Measurements from ENCODE around the gene MAN2B1.
"Not testable (repeated sequence)": the region's sequence is repeated elsewhere in the genome, so short reads cannot be mapped to it uniquely, and the experiment has no call there.

Gene MAN2B1

GRCh38 chr19:12666265-12667048 lies at the start of gene MAN2B1, which contains the start of gene WDR83:
Gene MAN2B1, minus strand, starts transcription at chr19:12666742. Its CDS starts 41 bp downstream, at chr19:12666701.
Gene WDR83, plus strand, starts transcription at chr19:12666807. Its CDS starts 2,984 bp downstream, at chr19:12669791.
- FAIRE-seq = no peak

GRCh38 chr19:12715929-12716328 lies 49.4 kb upstream of the MAN2B1 start:
- FAIRE-seq = no peak

DNA sequence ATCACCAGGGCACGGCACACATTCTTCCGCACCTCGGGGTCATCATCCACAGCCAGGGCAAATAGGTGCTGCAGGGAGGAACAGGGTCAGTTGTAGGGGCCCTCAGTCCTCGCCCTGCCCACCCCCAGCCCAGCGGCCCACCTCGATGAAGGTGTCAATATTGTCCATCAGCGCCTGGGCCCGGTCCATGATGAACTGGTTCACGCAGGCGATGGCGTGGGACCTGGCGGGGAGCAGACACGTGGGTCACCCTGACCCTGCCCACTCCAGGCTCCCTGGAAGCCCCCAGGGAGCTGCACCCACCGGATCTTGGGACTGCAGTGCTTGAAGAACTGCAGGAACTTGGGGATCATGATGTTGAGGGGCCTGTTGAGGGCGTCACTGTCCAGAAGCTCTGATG lies 48.6 kb upstream of the MAN2B1 start:
- no peak for FAIRE-seq

- not testable (repeated sequence) for FAIRE-seq
Observed at GRCh38 chr19:12713304-12713703, 46.8 kb upstream of the MAN2B1 start.

GRCh38 chr19:12712077-12712476 lies 45.5 kb upstream of the MAN2B1 start:
- not testable (repeated sequence) for FAIRE-seq

DNA sequence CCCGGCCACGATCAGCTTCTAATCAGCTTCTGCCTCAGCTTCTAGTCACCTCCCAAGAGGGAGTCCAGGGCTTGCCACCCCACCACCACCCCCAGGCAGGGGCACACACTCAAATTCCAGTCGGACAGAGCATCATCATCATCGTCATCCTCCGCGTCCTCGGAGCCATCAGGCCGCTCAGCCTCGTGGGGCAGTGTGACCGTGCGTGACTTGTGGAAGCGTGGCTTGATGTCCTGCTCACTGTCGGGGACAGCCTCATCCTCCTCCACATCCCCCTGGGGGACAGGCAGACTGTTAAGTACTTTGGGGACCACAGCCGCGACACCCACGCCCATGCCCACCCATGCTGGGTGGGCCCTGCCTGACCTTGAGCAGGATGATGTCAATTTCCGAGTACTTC lies 44.6 kb upstream of the MAN2B1 start:
- FAIRE-seq = no peak

DNA sequence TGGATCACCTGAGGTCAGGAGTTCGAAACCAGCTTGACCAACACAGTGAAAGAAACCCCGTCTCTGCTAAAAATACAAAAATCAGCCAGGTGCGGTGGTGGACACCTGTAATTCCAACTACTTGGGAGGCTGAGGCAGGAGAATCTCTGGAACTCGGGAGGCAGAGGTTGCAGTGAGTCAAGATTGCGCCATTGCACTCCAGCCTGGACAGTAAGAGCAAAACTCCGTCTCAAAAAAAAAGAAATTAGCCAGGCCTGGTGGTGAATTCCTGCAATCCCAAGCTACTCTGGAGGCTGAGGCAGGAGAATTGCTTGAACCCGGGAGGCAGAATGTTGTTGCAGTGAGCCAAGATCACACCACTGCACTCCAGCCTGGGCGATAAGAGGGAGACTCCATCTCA lies 42.1 kb upstream of the MAN2B1 start:
- FAIRE-seq = no peak

GRCh38 chr19:12706332-12706718 lies 39.8 kb upstream of the MAN2B1 start:
- no peak for FAIRE-seq

DNA sequence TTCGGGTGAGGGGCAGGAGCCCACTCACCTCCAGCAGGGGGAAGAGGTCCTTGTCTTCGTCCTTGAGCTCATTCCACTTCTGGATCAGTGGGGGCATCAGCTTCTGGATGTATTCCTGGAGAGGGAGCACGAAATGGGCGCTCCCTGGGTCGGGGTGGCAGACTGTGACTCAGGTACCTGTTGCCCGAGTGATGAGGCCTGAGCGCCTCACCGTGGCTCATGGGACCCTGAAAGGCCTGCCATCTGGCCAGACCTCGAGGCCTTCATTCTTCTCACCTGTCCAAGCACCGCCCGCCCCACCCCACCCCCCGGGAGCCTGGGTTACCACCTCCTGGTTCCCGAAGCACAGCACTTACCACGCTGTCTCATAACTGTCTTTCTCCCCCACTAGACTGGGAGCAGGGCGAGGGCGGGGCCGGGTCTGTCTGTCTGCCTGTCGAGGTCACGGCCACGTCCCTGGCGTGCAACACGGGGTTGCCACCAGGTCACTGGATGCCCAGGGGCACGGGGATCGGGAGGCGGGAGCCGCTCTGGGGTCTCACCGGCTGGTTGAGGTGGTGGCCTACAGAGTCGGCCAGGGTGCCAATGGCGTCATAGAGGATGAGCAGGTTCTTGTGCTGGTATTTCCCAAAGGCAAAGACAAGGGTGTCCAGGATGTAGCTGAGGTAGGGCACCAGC lies 39.3 kb upstream of the MAN2B1 start:
- no peak for FAIRE-seq

DNA sequence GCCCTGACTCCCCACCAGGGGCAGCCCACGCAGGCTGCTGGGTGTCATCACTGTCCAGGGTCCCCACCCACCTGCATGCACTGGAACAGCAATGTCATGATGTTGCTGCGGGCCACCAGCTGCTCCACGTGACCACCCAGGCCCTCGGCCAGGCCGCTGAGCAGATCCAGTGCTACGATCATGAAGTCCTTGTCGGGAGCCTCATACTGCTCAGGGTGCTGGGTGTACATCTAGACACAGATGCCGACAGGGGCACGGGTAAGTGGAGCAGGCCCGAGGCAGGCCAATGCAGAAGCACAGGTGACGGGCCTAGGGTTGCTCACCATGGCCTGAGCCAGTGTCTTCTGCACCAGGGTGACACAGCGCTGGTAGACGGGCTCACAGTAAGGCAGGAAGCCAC lies 38.6 kb upstream of the MAN2B1 start:
- FAIRE-seq = no peak

DNA sequence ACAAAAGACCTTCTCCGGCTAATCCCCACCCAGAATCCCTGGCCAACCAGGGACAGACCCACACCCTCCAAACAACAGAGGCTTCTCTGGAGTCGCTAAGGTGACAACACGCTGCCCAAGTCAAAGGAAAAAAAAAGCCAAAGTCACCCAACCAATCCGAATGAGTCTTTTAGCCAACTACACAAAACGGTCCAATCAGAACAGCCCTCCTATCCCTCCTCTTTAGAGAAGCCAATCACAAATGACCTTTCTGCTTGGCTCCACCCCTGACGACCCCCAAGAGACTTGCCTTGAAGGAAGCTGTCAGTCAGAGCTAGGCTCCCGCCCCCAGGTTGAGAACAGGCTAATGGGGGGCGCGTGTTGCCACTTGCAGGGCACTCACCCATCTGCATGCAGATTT lies 36.5 kb upstream of the MAN2B1 start:
- FAIRE-seq = peak; percentile 3

DNA sequence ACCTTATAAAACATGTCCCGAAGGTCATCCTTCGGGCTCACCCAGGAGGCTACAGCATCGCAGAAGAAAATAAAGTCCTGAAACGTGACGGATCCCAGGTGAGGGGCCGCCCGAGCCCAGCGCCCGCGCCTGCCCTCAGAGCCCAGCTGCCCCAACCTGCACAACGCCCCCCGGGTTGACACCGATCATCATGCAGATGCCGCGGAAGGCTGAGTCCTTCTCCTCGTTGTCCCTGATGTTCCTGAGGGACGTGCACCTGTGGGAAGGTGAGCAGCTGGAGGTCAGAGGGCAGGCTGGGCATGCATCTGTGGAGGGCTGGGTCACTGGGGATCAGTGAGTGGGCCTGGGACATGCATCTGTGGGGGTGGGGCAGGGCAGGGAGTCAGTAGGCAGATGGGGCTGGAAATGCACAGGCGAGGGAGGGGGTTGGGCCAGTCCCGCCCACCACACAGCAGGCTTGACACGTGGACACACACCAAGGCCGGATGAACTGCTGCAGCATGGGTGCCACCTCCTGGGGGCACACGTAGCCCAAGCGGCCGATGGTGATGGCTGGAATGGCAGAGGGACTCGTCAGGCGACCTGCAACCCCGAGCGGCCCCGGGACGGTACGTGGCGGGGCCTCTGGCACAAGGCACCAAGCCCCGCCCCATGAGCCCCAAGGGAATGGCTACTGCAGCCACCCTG lies 35.2 kb upstream of the MAN2B1 start:
- no peak for FAIRE-seq

DNA sequence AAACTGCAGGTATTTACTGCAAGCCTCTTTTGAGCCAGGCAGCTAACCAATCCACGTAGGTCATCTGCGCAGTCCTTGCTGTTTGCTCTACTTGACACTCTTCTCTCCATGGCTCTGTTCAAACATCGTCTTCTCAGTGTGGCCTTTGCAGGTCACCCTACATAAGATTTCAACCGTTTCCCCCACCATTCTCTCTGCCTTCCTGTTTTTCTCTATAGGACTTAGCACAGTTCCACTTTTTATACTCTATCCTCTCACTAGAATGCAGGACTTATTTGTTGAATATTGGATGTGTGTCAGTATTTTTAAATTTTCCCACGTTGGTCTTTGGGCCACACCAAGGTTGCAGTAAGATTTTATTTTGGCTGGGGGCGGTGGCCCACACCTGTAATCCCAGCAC lies 31.6 kb upstream of the MAN2B1 start:
- no peak for FAIRE-seq

DNA sequence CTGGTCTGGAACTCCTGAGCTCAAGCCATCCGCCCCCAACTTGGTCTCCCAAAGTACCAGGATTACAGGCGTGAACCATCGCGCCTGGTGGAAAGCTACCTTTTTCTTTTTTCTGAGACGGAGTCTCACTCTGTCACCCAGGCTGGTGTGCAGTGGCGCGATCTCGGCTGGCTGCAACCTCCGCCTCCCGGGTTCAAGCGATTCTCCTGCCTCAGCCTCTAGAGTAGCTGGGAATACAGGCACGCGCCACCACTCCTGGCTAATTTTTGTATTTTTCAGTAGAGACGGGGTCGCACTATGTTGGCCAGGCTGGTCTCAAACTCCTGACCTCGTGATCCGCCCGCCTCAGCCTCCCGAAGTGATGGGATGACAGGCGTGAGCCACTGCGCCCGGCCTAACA lies 30.9 kb upstream of the MAN2B1 start:
- not testable (repeated sequence) for FAIRE-seq

DNA sequence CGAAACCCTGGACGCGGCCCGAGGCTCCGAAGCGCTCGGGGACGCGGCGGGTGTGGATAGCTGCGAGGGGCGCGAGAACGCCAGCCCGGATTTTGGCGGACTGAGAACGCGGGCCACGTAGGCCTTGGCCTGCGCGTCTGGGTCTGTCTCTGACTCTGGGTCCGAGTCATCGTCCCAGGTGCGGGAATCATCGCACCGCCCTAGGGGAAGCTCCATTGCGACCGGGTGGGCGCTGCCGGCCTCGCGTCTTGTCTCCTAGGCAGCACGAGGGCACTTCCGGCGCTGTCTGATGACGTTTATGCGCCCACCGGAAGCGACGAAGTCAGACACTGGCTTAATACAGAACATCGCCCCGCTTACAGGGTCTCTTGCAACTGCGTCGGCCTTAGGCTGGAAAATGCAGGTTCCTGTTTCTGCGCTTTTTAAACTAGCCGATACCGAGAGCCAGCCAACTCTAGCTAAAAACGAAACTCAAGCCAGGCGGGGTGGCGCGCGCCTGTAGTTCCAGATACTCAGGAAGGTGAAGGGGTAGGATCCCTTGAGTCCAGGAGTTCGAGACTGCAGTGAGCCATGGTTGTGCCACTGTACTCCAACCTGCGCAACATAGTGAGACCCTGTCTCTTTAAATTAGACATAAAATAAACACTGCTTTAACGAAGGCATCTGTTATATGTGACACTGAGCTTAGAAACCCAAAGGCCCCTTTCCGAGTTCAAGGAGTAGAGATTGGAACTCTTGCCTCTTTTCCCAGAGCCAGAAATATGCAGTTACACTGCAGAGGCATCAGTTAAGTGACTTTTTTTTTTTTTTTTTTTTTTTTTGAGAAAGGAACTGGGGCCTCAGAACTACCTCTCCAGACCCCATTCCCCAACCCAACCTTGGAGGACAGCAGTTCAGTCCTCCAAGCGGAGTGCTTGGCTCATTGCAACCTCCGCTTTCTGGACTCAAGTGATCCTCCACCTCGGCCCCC lies 30.1 kb upstream of the MAN2B1 start, which contains the start of gene FBXW9:
Gene FBXW9, minus strand, starts transcription at position 266 of the 970 bp plus-strand sequence. Its CDS starts 50 bp downstream, at position 216.
- no peak for FAIRE-seq

DNA sequence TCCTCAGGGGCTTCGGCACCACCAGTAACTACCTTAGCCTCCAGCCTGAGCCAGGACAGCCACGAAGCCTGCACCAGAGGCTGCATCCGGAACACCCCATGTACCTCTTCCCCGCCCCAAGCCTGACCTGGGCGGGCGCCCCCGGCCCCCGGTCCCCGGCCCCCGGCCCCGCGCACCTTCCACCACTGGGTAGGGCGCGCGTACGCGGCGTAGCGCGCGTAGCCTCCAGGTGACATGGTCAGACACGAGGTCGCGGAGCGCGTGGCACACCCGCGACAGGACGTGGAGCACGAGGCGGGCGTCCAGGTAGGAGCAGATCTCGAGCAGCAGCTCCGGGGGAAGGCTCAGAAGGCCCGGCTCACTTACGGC lies 29.4 kb upstream of the MAN2B1 start:
- no peak for FAIRE-seq

GRCh38 chr19:12695514-12695913 lies 29.0 kb upstream of the MAN2B1 start:
- FAIRE-seq = no peak

- no peak for FAIRE-seq
Observed at GRCh38 chr19:12695096-12695495, 28.6 kb upstream of the MAN2B1 start.

DNA sequence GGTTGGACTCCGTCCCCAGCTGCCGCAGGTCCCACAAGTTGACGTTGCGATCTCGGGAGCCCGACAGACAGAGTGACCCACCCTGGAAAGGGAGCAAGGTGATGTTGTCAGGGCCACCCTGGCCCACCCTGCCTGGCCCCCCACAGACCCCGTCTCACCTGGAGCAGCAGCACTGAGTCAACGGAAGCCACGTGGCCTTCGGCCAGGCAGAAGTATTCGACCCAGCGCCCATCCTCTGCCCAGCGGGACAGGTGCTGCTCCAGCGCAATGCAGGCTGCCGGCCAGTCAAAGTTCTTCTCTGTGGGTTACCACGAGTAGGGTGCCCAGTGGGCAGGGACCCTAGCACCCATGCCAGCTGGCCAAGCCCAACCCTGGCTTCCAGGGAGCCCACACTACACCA lies 28.1 kb upstream of the MAN2B1 start:
- FAIRE-seq = no peak

DNA sequence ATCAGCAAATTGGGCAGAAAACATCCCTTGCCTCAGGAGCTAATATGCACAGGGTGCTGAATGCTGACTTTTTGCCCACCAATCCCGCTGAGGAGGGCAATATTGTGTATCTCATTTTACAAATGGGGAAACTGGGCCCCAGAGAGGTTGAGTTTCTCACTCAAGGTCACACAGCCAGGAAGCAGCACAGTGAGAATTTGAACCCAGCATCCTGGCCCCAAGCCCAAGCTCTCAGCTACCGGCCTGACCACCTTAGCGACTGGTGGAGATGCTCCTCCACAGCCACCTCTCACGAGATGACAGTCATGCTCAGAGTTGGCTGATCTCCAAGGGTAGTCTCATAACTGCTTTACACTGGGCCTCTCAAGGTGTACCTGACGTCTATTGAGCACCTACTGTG lies 26.4 kb upstream of the MAN2B1 start:
- FAIRE-seq = no peak

DNA sequence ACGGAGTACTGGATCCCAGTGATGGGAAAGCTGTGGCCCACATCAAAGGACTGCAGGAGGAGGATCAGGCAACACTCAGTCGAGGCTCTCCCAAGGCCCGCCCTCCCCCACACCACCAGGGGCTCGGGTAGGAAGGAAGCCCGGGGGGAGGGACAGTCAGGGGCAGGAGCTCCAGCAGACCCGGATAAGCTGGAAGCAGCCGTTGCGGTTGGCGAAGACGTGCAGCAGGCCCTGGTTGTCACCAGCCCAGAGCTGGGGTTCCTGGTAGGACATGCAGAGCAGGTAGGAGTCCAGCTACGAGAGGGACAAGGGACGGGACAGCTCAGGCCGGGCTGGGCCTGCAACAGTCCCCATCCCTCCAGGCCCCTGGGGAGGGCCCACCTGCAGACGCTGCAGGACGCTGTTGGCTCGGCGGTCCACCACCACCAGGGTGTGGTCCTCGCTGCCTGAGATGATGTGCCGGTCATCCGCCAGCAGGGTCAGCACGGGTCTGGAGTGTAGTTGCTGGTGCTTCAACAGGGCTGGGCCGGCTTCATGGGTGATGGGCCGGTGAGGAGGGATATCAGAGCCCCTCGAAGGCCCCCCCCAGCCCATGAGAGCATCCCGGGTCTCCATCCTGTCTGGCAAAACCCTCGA lies 23.2 kb upstream of the MAN2B1 start:
- no peak for FAIRE-seq

DNA sequence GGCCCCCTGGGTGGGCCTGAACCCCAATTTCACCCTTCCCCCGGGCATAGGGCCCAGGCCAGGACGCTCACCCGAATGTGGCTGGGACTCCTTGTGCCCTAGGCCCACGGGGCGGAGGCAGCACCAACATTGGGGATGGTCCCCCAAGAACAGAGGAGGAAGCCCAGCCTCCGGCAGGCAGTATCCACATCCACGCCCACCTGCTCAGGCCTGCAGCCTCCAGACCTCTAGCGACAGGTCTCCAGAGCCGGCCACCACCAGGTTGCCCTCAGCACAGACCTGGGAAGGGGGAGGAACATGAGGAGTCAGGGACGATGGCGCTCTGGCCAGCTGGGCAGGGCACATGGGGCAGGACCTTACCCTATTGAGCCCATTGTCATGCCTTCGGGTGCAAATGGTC lies 22.5 kb upstream of the MAN2B1 start:
- no peak for FAIRE-seq

Data from A204.1 (cell line).